ENCODE results near the gene SCAMP2.
"Not testable (repeated sequence)": the region's sequence is repeated elsewhere in the genome, so short reads cannot be mapped to it uniquely, and the experiment has no call there.

The SCAMP2 gene

DNA sequence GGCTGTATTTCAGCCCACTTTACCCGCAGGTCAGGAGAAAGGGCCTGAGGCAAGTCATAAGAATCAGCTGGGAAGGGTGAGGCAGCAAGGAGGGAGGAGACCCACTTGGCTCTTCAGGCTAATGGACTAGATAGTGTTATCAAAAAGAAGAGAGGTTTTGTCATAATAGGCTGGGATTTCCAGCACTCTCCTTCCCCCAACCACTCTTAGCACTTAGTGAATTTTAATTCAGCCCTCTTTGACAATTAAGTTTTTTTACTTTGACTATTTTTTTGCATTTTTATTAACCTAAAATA is 17.4 kb upstream of the SCAMP2 start:
- no peak for DNase-seq (ENCODE audit: low read depth)

DNA sequence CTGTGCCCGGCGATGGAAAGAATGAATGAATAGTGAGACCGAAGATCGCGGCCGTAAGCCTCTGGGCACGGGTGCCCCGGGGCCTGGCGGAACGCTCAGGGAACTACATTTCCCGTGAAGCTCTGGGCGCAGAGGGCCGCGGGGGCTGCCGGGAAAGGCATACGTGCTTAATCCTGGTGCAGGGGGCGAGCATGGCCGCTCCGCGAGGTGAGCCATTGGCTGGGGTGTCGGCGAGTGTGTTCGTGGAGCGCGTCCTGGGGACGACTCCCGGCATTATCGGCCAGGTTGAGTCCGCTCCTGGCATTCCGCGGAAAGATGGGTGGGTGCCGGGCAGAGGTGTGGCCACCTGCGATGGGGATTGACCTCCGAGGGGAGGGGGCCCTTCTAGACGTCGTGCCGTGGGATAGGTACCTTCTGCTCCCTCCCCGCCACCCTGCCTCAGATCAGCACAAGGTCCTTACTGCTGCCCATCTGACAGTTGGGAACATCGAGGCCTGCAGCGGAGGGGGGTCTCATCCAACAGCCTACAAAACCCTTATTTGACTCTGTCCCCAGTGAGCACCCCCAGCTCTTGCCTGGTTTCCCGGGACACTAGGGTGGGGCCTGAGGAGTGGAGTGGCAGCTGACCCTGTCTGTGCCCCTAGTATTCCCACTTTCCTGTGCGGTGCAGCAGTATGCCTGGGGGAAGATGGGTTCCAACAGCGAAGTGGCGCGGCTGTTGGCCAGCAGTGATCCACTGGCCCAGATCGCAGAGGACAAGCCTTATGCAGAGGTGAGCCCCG is 16.9 kb upstream of the SCAMP2 start, which contains the start of gene MPI:
Gene MPI, plus strand, starts transcription at position 160 of the 782 bp plus-strand sequence. Its CDS starts 32 bp downstream, at position 192.
- peak; percentile 63 for DNase-seq (ENCODE audit: low read depth)

DNA sequence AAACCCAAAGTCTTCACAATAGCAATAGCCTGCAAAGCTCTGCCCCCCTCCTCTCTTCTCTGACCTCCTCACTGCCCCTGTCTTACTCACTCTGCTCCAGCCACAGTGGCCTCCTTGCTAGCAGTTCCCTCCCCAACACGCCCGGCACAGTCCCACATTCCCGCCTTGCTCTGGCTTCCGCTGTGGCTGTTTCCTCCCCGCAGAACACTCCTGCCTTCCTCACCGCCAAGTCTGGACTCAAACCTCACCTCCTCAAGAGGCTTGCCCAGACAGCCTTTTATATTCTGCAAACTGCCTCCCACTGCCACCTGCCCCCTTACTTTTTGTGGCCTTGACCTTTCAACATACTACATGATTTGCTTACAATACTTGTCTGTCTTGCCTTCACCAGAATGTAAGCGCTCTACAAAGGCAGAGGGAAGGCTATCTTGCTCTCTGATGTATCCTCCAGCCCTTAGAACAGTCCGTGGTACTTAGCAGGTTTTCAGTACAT is 16.3 kb upstream of the SCAMP2 start:
- no peak for DNase-seq (ENCODE audit: low read depth)

DNA sequence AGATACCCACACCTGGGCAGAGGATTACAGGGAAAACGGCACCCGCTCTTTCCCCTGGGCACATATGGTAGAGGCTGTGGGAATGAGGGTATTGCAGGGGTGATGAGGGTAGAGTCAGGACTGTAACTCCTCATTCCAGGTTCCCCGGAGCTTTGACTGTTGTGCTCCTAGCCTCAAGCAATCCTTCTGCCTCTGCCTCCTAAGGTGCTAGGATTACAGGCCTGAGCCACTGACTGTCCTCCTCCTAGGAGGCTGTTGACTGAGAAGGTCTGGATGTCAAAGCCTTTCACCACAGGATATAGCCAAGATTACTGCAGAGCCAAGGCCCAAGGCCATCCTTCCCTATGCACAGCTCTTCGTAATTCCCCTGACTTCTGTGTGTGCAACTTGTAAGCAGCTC is 15.6 kb upstream of the SCAMP2 start:
- no peak for DNase-seq (ENCODE audit: low read depth)

DNA sequence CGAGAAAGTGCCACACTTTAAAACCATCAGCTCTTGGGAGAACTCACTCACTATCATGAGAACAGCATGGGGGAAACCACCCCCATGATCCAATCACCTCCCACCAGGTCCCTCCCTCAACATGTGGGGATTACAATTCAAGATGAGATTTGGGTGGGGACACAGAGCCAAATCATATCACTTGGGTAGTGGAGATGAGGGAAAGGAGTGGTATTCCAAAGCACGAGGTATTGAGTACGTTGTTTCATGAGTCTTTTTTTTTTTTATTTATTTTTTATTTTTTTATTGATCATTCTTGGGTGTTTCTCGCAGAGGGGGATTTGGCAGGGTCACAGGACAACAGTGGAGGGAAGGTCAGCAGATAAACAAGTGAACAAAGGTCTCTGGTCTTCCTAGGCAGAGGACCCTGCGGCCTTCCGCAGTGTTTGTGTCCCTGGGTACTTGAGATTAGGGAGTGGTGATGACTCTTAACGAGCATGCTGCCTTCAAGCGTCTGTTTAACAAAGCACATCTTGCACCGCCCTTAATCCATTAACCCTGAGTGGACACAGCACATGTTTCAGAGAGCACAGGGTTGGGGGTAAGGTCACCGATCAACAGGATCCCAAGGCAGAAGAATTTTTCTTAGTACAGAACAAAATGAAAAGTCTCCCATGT is 14.5 kb upstream of the SCAMP2 start:
- not testable (repeated sequence) for DNase-seq (ENCODE audit: low read depth)

DNA sequence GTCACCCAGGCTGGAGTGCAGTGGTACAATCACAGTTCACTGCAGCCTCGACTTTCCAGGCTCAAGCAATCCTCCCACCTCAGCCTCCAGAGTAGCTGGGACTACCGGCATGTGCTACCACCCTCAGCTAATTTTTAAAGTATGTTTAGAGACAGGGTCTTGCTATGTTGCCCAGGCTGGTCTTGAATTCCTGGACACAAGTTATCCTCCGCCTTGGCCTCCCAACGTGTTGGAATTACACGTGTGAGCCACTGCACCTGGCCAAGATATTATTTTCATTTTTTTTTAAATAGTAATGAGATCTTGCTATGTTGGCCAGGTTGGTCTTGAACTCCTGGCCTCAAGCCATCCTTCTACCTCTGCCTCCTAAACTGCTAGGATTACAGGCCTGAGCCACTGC is 12.3 kb upstream of the SCAMP2 start:
- DNase-seq (ENCODE audit: low read depth), result no peak

DNA sequence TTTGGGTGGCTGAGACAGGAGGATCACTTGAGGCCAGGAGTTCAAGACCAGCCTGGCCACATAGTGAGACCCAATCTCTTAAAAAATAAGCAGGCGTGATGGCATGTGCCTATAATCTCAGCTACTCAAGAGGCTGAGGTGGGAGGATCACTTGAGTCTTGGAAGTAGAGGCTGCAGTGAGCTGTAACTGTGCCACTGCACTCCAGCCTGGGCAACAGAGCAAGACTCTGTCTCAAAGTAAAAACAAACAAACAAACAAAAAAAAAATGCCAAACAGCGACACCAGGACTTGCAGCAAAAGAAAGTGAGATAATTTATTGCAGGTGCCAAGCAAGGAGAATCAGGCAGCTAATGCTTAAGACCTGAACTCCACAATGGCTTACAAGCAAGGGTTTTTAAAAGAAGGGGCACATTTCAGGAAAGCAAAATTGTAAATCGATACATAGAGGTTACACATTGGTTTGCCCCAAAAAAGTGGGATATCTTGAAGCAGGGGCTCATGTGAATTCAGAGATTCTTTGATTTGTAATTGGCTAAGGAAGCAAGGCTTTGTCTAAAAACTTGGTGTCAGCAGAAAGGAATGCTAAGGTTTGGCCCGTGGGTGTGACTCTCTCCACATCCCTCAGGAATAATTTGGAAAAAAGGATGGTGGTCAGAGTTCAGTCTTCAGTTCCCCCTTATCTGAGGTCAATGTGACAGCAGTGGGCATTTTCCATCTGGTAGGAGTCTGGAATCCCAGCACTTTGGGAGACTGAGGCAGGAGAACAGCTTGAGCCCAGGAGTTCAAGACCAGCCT is 11.5 kb upstream of the SCAMP2 start:
- DNase-seq (ENCODE audit: low read depth), result no peak

DNA sequence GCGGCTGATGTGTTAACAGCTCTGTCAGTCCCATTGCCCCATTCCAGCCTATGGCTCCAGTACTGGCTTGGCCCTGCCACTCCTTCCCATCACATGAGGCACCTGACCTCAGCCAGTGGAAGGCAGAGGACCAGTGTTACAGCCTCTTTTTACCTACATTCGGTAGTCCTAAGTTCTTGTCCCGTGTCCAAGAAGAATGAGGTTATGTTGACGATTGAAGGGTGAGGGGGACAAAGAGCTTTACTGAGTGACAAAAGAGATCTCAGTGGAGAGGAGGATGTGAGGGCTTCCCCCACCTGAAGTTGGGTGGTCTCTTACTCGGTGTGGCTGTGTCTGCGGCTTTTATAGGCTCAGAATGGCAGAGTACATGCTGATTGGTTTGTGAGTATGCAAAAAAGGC is 9.4 kb upstream of the SCAMP2 start:
- DNase-seq (ENCODE audit: low read depth), result no peak

DNA sequence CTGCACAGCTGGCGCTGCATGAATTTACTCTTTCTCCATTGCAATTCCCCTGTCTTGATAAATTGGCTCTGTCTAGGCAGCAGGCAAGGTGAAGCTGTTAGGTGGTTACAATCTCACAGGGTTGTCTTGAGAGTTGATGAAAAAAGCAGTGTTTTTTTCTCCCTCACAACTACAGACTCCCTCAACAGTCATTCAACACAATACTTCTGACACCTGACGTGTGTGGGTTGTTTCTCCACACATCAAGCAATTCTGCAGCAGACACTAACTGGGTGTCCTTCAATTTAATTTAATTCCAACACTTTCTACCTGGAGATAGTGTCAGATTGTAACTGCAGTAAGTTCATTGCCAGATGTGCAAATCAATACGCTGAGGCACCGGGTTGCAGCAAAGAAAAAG is 5.1 kb upstream of the SCAMP2 start:
- no peak for DNase-seq (ENCODE audit: low read depth)

DNA sequence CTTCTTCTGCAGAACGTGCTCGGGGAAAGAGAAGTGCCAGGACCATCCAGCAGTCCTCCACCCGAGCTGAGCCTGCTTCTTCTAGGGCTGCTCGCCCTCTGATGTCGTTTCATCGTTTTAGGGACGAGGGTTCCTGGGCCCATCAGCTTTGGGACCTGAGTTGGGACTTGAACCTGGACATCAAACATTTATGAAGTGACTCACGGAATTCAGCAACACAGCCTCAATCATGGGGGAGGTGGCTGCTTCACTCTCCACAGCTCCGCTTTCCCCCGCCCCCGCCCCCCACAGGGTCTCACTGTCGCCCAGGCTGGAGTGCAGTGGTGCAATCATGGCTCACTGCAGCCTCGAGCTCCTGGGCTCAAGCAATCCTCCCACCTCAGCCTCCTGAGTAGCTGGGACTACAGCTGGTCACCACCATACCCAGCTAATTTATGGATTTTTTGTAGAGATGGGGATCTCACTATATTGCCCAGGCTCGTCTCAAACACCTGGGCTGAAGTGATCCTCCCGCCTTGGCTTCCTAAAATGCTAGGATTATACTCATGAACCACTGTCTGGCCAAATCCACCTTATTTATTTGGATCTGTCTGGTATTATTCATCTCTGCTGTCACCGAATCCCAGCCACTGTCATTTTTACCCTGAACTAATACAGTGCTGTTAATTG is 725 bp upstream of the SCAMP2 start:
- DNase-seq (ENCODE audit: low read depth), result no peak

DNA sequence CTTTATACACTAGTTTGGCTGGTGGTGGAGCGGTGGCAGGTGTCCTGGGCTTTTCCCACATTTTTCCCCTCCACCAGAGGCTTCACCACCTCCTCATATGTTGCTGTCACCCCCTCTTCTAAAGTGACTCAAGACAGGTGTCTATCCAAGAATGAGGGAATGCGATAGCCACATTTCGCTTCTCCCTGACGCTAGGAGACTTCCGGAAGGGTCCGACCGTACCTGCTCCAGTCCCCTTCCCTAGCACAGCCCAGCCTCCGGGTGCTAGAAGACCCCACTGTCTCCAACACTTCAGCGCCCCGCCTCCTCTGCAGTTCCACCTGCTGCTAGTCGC is 496 bp downstream of the SCAMP2 start:
- no peak for DNase-seq (ENCODE audit: low read depth)

DNA sequence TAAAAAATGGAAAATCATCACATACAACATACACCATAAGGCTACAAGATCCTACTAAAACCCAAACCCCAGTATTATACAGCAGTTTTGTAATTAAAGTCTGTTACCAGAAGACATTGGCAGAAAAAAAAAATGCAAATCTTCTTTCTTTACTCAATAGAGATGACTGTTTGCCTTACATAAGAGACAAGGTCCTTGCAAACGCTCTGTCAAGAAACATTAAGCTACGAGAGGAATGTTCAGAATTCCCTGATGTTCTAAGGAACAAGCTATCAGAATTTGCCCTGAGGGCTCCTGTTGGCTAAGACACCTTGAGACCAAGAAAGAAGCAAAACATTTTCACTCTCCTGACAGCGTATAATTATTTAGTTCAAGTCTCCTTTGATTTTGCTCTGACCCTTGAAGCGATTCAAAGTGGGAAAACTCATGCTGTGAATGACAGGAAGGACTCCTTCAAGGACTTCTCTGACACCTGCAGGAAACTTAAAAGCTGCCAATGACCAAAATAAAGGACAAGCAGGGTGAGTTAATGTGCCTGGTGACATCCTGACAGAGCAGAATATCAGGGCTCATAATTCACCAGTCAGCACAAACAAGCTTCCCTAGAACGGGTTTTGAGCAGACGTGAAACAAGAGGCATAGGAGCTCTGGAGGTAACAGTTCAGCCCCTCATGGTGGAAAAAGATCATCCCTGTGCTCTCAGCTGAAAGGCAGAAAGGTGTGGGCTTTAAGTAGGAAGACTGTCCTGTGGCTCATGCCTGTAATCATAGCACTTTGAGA is 2.5 kb downstream of the SCAMP2 start:
- no peak for DNase-seq (ENCODE audit: low read depth)

DNA sequence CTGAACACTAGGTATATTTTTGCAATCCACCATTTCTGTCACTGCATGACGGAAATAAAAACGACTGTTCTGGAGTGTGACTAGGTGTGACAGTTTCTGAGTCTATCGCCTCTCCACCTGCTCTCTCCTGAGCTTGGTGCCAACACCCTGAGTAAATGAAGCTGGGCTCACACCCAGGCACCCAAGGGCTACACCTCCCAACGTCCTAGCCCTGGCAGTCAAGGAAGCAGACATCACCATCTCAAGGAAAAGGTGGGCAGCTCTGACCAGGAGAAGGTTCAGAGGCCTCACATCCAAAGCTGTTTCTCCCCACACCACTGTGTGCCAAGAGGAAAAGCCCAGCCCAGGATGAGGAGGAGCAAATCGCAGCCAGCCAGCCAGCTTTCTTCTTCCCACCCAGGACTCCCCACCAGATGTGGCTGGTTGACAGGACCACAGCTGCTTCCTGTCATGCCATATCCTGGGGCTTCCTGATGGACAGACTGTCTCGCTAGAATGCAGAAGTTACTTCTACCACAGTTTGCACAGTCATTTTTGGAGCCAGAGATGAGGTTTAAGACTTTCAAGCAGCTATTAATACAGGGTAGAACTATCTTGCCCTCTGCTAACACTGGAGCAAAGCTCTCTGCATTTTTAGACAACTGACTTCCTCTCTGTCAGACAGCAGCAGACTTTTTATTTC is 3.3 kb downstream of the SCAMP2 start:
- DNase-seq (ENCODE audit: low read depth), result no peak

DNA sequence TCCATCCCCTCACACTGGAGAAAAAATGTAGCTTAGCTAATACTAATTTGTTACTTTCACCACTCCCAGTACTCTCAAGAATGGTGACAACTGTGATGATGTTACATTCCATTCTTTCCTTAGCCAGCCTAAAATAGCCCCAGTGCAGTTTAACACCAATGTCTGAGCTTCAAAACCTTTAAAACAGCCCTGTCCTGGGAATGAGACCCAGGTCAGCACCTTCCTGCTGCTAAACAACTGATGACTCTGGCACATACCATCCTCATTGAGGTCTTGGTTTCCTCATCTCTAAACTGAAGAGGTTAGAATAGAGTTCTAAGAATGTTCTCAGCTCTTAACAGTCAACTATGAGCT is 3.8 kb downstream of the SCAMP2 start:
- no peak for DNase-seq (ENCODE audit: low read depth)

DNA sequence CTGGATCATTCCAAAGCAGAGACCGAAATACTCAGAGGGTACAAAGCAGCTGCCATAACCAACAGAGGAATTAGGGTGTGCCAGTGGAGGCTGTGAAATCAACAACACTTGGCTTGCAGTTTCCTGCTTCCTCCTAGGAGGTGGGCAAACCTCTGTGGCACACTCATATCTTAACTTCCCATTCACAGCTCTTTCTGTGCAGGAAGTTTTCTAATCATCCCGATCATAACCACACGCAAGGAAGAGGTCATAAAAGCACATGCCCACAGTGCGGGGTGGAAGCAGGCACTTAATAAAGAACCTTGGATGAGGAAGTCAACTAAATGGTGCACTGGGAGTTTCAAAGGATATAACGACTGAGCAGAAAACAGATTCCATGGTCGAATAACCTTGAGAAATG is 5.1 kb downstream of the SCAMP2 start:
- DNase-seq (ENCODE audit: low read depth), result no peak

DNA sequence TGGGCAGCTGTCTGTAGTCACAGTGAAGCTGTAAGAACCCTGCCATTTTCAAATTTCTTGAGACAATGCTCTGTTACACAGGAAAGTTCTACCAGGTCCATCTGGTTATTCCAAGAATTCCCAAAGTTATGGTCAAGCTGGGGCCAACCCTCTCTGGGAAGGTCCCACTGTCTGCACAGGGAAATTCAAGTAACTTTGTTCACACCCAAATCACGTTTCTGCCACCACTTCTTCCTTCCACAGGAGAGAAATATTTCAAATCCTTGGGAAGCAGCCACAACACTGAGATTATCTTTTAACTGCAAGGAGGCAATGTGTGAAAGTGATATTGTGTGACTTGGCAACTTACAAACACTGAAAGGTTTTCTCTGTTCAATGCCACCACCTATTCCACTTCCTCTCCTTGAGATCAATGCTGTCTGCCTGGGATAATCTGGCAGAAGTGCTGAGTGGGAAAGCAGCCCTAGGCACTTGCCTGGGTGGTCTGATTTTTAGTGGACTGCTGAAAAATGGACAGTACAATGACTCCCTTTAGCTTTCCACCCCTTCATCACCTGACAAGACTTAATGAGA is 5.6 kb downstream of the SCAMP2 start:
- DNase-seq (ENCODE audit: low read depth), result no peak

DNA sequence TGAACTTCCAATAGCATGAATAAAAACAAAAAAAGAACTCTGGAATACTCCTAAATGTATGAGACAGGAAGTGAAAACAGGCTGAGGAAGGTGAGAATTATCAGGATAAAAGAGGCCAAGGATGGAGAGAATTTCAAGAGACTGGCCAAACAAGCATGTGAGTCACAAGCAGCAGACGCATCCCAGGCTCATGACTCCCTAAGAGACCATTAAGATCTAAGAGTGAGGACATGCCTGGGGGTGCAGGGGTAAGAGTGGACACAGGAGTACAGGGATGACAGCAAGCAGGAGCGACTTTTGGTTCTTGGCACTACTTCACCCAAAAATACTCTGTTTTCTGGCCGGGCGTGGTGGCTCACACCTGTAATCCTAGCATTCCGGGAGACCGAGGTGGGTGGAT is 7.1 kb downstream of the SCAMP2 start:
- no peak for DNase-seq (ENCODE audit: low read depth)

DNA sequence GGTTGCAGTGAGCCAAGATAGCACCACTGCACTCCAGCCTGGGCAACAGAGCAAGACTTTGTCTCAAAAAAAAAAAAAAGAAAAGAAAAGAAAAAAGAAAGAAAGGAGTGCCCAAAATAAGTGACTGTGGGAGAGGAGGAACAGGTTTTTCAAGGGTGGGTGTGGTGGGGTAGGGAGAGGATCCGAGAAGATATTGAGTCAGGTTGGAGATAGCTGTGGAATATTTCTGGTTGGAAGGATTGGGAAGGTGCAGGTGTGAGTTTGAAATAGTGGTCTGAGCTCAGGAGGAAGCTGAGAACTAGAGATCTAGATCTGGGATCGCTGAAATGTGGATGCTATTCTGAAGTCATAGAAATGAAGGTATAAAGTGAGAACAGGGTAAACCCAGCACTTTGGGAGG is 7.8 kb downstream of the SCAMP2 start:
- no peak for DNase-seq (ENCODE audit: low read depth)

DNA sequence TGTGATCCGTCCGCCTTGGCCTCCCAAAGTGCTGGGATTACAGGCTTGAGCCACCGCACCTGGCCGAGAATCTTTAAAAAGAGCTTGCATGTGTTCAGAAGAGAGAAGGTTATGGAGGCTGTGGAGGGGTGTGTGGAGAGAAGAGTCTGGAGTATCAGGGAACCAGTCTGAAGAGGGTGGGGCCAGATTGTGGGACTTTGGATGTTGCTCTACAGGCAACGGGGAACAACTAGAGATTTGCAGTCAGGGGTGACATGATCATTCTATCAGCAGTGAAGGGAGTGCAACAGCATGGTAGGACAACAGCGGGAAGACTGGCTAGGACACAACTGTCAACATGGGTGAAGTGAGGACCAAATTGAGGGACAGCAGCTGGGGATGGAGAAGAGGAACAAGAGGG is 8.9 kb downstream of the SCAMP2 start:
- no peak for DNase-seq (ENCODE audit: low read depth)

DNA sequence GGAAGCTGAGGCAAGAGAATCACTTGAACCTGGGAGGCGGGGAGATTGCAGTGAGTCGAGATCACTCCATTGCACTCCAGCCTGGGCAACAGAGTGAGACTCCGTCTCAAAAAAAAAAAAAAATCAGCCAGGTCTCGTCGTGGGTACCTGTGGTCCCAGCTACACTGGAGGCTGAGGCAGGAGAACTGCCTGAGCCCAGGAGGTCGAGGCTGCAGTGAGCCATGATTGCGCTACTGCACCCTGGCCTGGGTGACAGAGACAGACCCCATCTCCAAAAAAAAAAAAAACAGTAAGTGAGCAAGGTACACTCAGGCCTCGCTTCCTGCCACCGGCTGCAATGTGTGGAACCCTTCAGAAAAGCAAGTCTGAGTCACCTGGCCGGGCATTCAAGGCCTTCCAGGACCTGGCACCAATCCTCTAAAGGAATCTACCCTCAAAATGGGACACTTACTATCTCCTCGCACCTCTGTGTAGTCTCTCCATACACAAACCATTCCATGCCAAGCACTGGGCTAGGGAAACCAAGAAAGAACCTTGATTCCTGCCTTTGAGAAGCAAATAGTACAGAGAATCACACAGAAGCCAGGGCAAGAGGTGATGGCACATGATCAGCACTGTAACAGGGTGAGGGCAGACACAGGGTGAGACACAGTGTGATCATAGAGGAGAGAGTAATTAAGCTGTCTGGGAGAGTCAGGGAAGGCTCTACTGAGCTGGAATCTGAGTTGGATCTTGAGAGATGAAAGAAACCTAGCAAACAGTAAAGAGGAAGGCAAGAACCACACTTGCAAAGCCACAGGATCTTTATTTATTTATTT is 9.7 kb downstream of the SCAMP2 start:
- DNase-seq (ENCODE audit: low read depth), result no peak
